ENCODE measurements around the gene ST6GAL2. TPM values are rescaled to one million over a fixed set of nuclear protein-coding genes. Genes with fewer than 3 reads are reported as not detected.

The ST6GAL2 gene
- polyA plus RNA-seq, 1 donor (not counting 4 experiments of a cell fraction or from before 2014, with no cell fraction given), result 0.14 TPM

- DNase-seq (ENCODE audit: low read depth, low spot score) (no peak), FAIRE-seq (no peak)
- Histone ChIP-seq H3K27me3 (ENCODE audit: control insufficient read depth, extremely low read depth, insufficient read depth, low read length) (no peaks in the 10 kb centered on the region), H4K20me1 (ENCODE audit: control insufficient read depth, extremely low read depth, insufficient read depth, low read length) (no peaks in the 10 kb centered on the region), H3K27ac (ENCODE audit: control insufficient read depth, insufficient read depth, low read length) (no peak overlapping the region), H3K4me1 (ENCODE audit: control insufficient read depth, extremely low read depth, insufficient read depth, low read length) (no peaks in the 10 kb centered on the region), H3K9me1 (ENCODE audit: control insufficient read depth, extremely low read depth, insufficient read depth, low read length) (no peaks in the 10 kb centered on the region), H3K9me3 (ENCODE audit: control insufficient read depth, low read depth, low read length) (no peaks in the 10 kb centered on the region), H2AFZ (ENCODE audit: control insufficient read depth, low read length) (no peak overlapping the region), H3K79me2 (ENCODE audit: control insufficient read depth, insufficient read depth, low read length) (no peaks in the 10 kb centered on the region), H3K9ac (ENCODE audit: control insufficient read depth, extremely low read depth, insufficient read depth, low read length) (no peak overlapping the region), H3K36me3 (ENCODE audit: control insufficient read depth in 2 of 2, extremely low read depth in 1 of 2, insufficient read depth in 2 of 2, low read length in 2 of 2) (no peaks in the 10 kb centered on the region), H3K4me3 (ENCODE audit: control insufficient read depth in 2 of 3, extremely low read depth in 1 of 3, insufficient read depth in 2 of 3, low read depth in 1 of 3, low read length in 3 of 3) (no peak overlapping the region), H3K4me2 (ENCODE audit: control insufficient read depth, extremely low read depth, insufficient read depth, low read depth, low read length) (no peak overlapping the region)
- dilution Hi-C loops (cut with MboI; ENCODE audit: extremely low pct_ligation_motif_present, low sequenced_read_pairs), result no loop called here
- TF ChIP-seq EZH2 (IDR thresholded peaks at IDR 0.05; ENCODE audit: low read length) (no peak), CTCF (optimal IDR thresholded peaks at IDR 0.05 in 1 of 3, IDR thresholded peaks at IDR 0.05 in 1 of 3, conservative IDR thresholded peaks at IDR 0.05 in 1 of 3; ENCODE audit: extremely low read depth in 1 of 3, insufficient read depth in 2 of 3, low read length in 3 of 3) (no peak)
Measured at GRCh38 chr2:106805716-106806115, 80.3 kb downstream of the ST6GAL2 start.

- Histone ChIP-seq H4K20me1 (ENCODE audit: control insufficient read depth, extremely low read depth, insufficient read depth, low read length) (no peaks in the 10 kb centered on the region), H3K9me1 (ENCODE audit: control insufficient read depth, extremely low read depth, insufficient read depth, low read length) (no peaks in the 10 kb centered on the region), H3K79me2 (ENCODE audit: control insufficient read depth, insufficient read depth, low read length) (no peaks in the 10 kb centered on the region), H3K27ac (ENCODE audit: control insufficient read depth, insufficient read depth, low read length) (no peak overlapping the region), H3K9me3 (ENCODE audit: control insufficient read depth, low read depth, low read length) (no peaks in the 10 kb centered on the region), H3K27me3 (ENCODE audit: control insufficient read depth, extremely low read depth, insufficient read depth, low read length) (no peaks in the 10 kb centered on the region), H3K9ac (ENCODE audit: control insufficient read depth, extremely low read depth, insufficient read depth, low read length) (no peak overlapping the region), H2AFZ (ENCODE audit: control insufficient read depth, low read length) (no peak overlapping the region), H3K36me3 (ENCODE audit: control insufficient read depth in 2 of 2, extremely low read depth in 1 of 2, insufficient read depth in 2 of 2, low read length in 2 of 2) (no peaks in the 10 kb centered on the region), H3K4me1 (ENCODE audit: control insufficient read depth, extremely low read depth, insufficient read depth, low read length) (no peaks in the 10 kb centered on the region), H3K4me3 (ENCODE audit: control insufficient read depth in 2 of 3, extremely low read depth in 1 of 3, insufficient read depth in 2 of 3, low read depth in 1 of 3, low read length in 3 of 3) (no peak overlapping the region), H3K4me2 (ENCODE audit: control insufficient read depth, extremely low read depth, insufficient read depth, low read depth, low read length) (no peak overlapping the region)
- FAIRE-seq, result no peak
- no peak for DNase-seq (ENCODE audit: low read depth, low spot score)
- TF ChIP-seq EZH2 (IDR thresholded peaks at IDR 0.05; ENCODE audit: low read length), result no peak
- TF ChIP-seq CTCF (optimal IDR thresholded peaks at IDR 0.05 in 1 of 3, IDR thresholded peaks at IDR 0.05 in 1 of 3, conservative IDR thresholded peaks at IDR 0.05 in 1 of 3; ENCODE audit: extremely low read depth in 1 of 3, insufficient read depth in 2 of 3, low read length in 3 of 3), result no peak
- dilution Hi-C loops (cut with MboI; ENCODE audit: extremely low pct_ligation_motif_present, low sequenced_read_pairs), result no loop called here
Measured at GRCh38 chr2:106804161-106804560, 81.8 kb downstream of the ST6GAL2 start.

Measured in keratinocyte (primary cell).